22Rv1 (cell line): ENCODE measurements around the gene TUBGCP5.

Experiments used
- H3K27ac ChIP-seq: fragments of 450-650 bp; 2 replicates; pipeline ENCODE4 v1.5.1; 2017
- CTCF ChIP-seq: fragments of 450-650 bp; IDR thresholded peaks from 2 replicates; pipeline ENCODE4 v1.5.1; 2017; ENCODE audit warnings: mild to moderate bottlenecking
- ZFX ChIP-seq: fragments of 450-650 bp; IDR thresholded peaks from 2 replicates; pipeline ENCODE4 v1.6.1; 2017; ENCODE audit warnings: antibody characterized with exemption, borderline replicate concordance

The TUBGCP5 gene

GRCh38 chr15:22961762-22962161 is 77.6 kb downstream of the TUBGCP5 start:
- TF ChIP-seq ZFX (no peak), CTCF (no peak)
- H3K27ac ChIP-seq = no peak overlapping the region

GRCh38 chr15:22960556-22960955 is 78.8 kb downstream of the TUBGCP5 start:
- H3K27ac ChIP-seq = no peak overlapping the region
- TF ChIP-seq ZFX (no peak), CTCF (no peak)

GRCh38 chr15:22960126-22960525 is 79.2 kb downstream of the TUBGCP5 start:
- H3K27ac ChIP-seq = no peak overlapping the region
- TF ChIP-seq ZFX (no peak), CTCF (no peak)

GRCh38 chr15:22959321-22960101 is 79.9 kb downstream of the TUBGCP5 start:
- no peak for TF ChIP-seq ZFX
- no peak for TF ChIP-seq CTCF
- H3K27ac ChIP-seq = no peak overlapping the region

GRCh38 chr15:22958487-22959280 is 80.7 kb downstream of the TUBGCP5 start:
- no peak overlapping the region for H3K27ac ChIP-seq
- TF ChIP-seq CTCF (no peak), ZFX (no peak)

GRCh38 chr15:22956978-22957260 is 82.5 kb downstream of the TUBGCP5 start:
- TF ChIP-seq ZFX = no peak
- TF ChIP-seq CTCF = no peak
- no peak overlapping the region for H3K27ac ChIP-seq
